Left kidney (tissue), 8 donors: ENCODE results near the gene WNT5B. TPM values are rescaled to one million over a fixed set of nuclear protein-coding genes. Genes with fewer than 3 reads are reported as not detected.

Experiments
- DNase-seq: peaks from one replicate; pipeline ENCODE4 v3.0.0-alpha.2; 2013
- long read RNA-seq, 8 donors: transcript quantifications; one replicate each; lab custom pipeline, GENCODE V29; 2026
- polyA plus RNA-seq: library from polyadenylated mRNA; unstranded; fragments of 120-200 nt; gene quantifications from one replicate; pipeline ENCODE4 v1.2.1, GENCODE V29; 2013; ENCODE audit not compliant: insufficient read length

WNT5B gene
- polyA plus RNA-seq, result 5.5 TPM
- long read RNA-seq, donor 1, result 0 reads
- long read RNA-seq, donor 2, result 0 reads
- long read RNA-seq, donor 3, result 0 reads
- long read RNA-seq, donor 4, result 0 reads
- long read RNA-seq, donor 5, partial matches to known transcripts, result 0 of 1 reads
- long read RNA-seq, donor 5, other reads (novel, unspliced or antisense), result 0 of 1 reads
- long read RNA-seq, donor 6, result 0 reads
- long read RNA-seq, donor 7, partial matches to known transcripts, result 0 of 1 reads
- long read RNA-seq, donor 7, other reads (novel, unspliced or antisense), result 0 of 1 reads
- long read RNA-seq, donor 8, result 0 reads

DNA sequence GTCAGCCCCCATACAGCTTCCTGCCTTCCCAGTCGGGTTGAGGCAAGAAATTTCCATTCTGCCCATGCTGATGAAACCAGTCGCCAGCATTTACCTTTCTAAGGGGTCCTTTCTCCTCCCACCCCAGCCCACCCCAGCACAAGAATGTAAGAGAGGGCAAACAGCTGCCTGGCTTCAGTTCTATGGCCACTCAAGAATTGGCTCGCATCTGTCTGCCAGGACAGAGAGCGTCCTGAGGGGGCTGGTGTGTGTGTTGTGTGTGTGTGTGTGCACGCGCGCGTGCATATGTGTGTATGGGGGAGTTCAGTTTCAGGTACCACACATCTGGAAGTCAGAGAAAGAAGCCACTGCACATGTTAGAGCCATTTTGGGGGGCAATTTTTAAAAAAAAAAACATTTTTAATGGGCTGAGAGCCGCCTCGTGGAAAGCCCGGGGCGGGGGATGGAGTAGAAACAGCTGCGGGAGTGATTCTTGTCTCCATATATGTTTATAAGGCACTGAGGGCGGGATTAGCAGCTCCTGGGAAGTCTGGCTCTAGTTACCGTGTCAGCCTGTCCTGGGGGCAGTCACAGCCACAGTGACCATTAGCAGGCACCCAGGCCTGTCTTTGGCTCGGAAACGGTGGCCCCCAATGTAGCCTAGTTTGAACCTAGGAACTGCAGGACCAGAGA, at the start of gene WNT5B:
TSS of gene WNT5B (plus strand) at position 566 of the 672 bp plus-strand sequence. CDS start 2,124 bp downstream, outside the sequence.
- peak; percentile 26 for DNase-seq

DNA sequence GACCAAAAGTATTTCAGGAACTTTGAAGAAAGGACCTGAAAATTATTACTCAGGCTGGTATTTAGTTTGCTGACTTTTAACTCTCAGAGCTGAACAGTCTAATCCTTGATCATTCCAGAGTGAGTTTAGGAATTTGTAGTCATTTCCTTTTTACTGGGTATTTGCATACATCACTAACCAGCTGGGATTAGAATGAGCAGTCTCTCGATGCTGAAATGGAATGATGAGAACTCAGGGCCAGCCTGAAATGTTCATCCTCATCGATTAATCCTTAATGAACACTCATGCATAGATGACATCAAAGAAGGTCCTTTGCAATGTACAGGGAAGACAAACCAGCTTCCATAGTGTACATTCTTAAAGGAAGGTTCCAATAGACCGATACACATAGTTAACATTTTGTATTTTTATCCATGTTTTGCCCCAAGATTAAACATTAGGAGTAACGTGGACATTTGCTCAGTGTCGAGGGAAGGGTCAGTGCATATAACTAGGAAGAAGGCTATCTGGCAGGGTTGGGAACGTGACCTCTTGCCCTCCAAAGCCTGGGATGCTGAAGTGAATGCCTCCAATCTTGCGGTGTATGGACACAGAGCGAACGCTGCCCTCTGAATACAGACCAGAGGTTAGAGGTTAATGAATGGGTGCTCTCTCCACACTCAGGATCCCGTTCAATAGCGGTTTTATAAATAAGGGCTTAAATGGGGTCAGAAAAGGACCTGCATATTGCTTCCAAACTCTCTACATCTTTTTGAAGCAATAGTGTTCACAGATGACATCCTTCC, 49.2 kb upstream of the WNT5B start:
- no peak for DNase-seq

DNA sequence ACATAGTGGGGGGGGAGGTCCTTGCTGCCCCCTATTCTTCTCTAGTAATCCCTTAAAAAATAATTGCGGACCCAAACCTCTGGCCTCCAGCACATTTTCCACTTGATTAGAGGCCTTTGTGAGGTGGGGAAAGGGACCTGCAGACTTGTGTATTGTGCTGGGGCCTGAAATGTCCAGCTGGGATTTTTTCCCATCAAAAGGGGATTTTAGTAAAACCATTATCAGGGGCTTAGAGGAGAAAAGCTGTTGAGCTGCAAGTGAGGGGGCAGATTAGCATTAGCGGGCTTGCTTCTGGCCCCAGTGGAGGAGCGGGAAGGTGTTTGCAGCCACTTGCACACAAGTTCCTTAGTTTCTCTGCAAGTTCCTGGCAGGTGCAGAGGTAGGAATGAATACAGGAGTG, 48.5 kb upstream of the WNT5B start:
- no peak for DNase-seq

DNA sequence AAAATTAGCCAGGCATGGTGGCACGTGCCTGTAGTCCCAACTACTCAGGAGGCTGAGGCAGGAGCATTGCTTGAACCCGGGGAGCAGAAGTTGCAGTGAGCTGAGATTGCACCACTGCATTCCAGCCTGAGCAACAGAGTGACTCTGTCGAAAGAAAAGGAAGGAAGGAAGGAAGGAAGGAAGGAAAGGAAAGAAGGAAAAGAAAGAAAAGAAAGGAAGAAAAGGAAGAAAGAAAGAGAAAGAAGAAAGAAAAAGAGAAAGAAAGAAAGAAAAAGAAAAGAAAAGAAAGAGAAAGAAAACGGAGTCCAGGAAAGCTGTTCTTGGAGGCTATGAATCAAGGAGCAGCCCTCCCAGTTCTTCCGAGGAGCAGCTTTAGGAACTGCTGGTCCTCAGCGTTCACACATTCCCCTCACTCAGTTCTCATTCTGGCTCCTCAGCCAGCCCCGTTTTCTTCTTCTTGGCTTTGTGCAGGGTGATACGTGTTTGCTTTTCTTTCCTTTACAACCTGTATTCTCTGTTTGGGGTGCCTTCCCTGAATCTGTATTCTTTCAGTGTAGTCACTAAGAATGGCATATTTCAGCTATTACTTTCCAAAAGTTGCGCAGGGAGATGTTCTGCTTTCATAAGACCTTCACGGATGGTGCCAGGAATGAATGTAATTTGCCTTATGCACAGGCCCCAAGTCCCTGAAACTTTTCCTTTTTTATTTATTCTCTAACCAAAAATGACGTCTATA, 46.9 kb upstream of the WNT5B start:
- no peak for DNase-seq

DNA sequence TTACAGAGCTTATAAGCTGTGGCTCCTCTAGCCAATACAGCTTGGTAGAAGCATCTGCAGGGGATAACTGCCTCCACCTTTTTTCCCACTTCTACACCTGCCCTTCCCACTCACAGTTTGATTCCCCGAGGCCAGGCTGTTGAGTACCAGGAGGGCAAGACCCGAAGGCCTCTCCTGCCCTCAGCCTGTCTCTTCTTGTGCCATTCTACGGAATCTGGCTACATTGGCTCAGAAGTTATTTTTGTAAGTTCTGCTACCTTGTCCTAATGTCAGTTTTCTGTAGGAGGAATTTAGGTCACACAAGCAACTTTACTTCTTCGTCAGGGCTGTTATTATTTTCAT, 46.4 kb upstream of the WNT5B start:
- DNase-seq, result no peak

DNA sequence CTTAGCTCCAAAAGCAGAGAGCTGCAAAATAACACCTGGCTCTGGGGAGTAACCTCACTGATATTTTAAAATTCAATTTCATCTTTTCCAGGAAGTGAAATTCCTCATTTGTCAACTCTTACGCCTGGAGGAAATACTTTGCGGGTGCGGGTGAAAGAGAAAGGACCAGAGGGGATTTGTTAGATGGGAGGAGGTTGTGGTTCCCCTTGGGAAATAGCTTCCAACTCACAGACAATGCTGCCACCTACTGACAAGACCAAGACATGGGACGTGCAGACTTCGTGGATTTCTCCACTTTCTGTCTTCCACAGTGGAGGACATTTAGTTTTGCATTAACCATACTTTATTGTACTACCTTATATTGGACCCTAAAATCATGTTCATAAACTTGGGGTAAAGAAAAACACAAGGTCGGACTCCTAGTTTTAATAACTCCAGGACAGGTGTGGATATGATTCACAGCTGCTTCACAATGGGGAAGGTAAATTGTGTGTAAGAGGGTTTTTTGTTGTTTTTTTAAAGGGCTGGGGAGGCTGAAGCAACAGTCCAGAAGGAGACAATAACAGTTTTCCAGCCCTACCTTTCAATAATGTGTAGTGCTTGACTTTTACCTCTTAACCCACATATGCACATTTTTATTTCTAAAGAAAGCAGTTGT, 45.5 kb upstream of the WNT5B start:
- DNase-seq, result peak; percentile 80

DNA sequence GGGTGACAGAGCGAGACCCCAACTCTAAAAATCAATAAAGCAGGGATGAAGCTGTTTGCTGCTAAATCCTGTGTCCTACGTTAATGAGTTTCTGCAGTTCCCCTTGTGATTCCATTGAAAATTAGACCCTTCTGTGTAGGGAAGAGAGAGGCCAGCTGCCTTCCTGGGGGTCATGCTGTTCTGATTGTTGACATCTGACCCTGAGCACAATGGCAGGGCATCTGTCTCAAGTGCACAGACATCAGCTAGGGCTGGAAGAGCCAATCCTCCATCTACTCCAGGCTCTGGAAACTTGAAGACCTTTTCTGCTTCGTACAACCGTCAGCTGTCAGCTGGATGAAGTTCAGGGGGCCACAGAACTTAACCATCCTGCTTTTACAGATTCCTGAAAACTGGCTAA, 44.7 kb upstream of the WNT5B start:
- no peak for DNase-seq

DNA sequence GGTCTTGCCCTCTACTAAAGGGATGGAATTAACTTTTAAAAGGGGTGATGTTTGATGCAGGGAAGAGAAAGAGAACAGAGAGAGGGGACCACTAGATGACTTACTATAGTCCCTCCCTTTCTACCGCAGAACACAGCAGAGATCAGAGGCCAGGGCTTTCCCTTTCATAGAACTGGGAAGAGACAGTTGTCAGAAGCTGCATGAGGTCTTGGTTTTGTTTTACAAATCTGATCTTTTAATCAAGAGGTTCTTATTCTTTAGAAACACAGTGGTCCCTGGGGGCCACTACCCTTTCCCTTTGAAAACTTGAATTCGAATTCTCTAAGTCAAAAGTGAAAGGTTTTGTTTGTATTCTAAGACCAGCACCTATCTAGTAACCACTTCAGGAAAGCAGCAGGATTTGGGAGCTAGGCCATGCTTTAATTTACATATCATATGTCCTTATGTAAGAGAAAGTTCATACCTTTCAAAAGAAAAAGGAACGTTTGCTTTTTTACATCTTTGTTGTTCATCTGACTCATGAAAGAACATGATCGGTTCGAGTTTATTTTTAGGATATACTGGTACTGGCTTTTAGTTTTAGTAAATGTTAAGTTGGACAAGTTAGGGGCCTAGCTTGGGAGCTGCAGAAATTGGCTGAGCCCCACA, 41.0 kb upstream of the WNT5B start:
- DNase-seq, result no peak

DNA sequence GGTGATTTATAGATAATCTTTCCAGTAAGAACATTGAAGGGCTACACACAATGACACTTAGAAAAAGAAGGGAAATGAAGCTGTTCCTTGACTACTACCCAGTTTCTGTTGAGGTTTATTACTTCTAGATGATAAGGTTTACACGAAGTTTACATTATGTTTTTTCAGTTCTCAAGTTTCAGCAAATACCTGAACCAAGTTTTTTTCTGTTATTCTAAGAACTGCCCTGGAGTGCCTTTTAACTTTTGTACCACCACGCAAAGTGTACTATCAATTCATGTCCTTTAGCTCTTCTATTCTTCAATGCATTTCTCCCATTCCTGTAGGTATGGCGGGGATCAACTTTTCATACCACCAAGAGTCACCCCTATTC, 40.5 kb upstream of the WNT5B start:
- no peak for DNase-seq

DNA sequence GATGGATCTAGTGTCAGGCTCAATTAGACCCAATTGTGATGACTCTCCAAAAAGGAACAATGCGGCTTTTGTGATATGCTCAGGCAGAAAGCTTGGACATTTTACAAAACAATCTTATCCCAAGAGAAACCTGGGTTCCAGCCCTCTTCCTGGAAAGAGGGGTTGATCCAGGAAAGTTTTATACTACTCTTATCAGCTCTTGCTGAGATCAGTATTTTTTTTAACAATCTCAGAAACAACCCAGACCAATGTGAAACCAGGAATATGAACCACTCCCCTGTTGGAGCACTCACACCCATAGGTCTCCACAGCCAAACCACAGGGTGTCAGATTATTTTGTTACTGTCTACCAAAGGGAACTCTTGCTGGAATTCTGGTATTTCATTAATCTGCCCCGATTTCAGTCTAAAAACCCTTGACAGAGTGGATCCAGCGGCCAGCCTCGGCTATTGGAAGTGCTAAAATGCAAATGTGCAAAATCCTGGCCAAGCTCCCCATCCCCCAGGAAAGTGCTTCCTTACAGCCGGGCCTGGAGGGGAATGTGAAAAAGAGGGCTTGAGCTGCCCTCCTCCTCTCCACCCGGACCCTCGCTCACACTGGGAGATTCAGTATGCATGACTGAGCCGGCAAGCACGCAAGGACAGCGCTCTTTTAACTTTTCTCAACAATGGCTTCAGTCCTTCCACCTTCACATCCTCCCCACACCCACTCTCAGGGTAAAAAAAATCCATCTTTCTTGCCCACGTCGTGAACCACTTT, 38.6 kb upstream of the WNT5B start:
- no peak for DNase-seq

DNA sequence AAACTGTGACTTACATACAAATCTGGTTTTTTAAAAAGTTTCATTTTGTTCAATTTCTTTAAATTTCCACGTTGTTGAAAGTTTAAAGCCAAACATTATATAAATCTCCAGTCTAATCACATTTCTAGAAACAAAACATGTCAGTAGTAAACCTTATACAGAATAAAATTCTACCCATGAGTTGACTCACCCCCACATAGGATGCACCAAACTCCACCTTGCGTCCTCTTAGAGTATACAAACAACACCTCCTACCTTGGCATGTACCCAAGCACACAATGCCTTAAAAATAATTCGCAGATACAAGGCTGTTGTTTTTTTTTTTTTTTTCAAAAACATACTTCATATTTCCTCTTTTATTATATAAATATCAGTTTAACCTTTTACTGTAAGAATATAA, 38.0 kb upstream of the WNT5B start:
- DNase-seq, result no peak

DNA sequence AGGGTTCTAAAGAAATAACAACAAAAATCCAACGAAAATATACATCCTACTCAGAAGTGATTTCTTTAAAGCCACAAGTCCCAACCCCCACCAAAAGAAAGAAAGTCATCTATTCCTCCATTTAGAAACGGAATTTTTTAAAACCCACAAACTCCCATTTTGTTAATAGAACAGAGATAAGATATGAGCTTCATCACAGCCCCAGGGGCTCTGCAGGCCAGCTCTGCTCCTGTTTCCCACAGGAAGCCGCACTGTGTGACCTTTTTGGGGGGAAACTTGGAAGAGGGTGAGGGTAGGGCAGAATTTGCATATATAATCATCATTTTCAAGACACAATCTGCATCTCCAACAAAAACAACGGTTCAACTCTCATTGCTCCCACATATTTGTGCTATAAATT, 37.5 kb upstream of the WNT5B start:
- DNase-seq, result no peak

DNA sequence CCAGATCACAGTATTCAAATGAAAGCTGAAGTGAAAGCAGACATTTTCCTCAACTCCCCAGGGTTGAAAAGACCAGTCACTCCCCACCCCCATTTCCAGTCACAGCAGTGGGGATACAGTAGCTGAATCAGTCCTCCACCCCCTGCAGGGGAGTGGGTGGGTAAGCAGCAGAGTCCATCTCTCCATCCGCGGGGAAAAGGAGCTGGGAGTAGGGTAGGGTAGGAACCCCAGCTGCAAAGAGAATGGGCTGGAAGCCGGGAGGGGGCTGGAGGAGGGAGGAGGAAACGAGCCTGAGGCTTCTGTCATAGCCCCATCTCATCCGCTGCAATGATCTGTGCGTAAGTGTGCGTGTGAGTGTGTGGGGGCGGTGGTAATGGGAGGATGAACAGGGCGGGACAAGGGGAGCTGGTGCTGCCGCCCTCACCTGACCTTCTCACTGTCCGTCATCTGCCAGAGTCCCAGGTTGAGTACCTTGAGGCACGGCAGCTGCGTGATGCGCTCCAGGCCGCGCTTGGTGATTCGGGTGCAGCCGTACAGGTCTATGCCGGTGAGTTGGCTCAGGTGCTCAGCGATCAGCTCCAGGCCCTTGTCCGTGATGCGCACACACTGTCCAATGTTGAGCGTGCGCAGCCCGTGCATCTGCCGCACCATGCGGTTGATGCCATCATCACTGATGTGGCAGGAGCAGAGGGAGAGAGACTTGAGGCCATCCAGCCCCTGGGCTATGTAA, 36.4 kb upstream of the WNT5B start:
- DNase-seq, result no peak

DNA sequence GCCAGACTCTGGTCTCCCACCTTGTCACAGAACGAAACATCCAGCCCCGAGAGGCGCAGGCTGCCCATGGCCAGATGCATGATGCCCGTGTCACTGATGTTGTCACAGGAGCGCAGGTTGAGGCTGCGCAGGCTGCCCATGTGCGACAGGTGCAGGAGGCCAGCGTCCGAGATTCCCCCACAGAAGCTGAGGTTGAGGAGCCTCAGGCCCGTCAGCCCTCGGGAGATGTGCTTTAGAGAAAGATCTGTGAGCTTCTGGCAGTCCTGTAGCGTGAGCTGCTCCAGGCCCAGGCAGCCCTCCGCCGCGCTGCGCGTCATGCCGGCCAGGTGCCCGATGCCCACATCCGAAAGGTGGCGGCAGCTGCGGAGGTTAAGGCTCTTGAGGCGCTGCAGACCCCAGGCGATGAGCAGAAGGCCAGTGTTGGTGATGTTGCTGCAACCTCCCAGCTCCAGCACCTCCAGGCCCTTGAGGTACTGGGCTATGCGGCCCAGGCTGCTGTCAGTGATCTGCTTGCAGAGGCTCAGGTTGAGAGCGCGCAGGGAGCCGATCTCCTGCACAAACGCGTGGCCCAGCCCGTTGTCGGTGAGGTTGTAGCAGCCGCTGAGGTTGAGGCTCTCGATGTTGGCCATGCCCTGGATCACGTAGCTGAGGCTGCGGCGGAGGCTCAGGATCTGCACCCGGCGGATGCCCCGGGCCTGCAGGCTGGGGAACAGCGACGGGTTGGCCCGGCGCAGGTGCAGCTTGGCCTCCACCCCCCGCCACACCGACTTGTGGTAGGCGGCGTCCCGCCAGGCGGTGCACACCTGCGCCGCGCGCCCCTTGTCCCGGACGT, 35.6 kb upstream of the WNT5B start:
- no peak for DNase-seq

DNA sequence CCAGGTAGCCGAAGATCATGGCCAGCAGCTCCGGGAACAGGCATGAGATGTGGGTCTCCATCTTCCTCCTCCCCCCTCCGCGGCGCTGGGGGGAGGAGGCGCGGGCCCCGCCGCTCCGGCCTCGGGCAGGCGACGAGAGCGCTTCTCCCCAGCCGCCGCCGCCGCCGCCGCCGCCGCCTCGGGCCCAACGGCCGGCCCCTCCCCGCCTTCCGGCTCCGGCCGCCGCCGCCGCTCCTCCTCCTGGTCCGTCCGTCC, 35.1 kb upstream of the WNT5B start:
- DNase-seq, result no peak

DNA sequence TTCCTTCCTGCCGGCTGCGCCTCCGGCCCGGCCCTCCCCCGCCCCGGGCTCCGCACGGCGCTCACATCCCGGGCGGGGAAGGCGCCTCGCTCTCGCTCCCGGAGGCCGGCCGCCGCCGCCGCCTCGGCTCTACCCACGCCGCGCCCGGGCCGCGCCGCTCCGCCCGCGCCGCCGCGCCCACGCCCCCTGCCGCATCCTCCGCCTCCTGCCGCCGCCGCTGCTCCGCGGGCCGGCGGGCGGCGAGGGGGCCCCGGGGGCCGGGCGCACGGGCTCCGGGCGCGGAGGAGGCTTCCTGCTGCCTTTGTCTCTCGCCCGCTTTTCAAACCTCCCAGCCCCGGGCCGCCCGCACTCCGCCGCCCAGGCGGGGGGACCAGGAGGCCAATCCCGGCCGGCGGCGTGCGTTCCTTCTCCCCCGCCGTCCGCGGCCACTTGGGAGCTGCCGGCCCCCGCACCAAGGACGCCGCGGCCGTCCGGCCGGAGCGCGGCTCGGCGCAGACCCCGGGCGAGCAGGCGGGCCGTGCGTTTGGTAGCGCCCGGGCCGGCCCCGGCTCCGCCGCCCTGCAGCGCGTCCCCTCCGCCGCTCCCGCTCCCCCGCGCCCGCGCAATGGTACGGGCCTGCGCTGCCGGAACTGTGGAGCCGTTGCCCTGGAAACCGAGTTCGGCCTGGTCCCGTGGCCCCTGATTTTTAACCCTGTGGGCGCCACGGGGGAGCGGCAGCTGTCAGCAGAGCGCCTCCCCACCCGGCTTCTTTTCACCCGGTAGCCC, 34.6 kb upstream of the WNT5B start, which contains the start of gene FBXL14:
TSS of gene FBXL14 (minus strand) at position 321 of the 765 bp plus-strand sequence. CDS start 515 bp downstream, outside the sequence.
- DNase-seq, result peak; percentile 89

DNA sequence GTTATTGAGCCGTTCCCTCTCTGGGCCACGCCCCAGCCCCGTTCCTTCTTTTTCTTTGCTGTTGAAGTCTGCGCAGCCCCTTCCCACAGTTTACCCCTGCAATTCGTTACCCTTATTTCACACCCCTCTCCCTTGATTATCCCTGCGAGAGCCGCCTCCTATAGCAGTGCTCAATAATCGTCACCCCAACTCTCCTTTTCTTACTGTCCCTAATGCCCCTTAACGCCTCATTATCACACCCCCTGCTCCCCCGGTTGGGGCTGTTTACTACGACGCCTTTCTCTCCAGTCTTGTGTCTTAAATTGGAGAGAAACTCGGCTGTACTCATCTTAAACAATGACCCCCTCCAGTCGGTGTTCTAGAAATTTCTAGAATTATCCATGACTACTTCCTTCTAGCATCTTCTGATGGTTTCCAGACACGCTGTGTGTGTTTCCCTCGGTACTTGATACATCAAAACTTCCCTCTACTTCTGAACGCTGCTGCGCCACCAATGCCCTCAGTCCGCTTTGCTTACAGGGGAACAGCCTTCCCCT, 33.9 kb upstream of the WNT5B start:
- no peak for DNase-seq

DNA sequence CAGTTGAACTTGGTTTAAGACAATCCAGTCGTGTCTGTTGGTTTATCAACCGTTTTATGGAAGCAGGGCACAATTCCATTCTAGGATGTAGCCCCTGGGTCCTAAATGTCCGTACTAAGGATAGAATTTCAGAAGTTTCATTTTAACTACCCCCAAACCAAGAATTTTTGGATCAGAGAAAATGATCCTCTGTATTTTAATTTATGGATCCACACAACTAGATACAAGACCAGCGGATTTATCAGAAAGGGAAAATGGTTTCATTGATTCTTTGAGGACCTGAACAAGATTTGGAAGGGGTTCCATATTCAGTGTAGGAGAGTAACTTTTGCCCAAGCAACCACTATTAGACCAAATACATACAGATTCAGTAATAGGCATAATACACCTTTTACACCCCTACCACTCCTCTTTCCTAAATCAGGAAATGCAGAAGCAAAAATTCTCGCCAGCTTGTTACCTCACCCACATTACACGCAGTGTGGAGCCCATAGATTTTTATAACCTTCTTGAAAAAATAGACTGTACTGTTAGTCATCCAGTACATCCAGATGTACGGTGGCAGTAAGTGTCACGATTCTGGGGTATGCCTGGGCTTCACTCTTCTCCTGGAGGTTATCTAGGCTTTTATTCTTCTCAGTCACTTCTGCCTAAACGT, 33.2 kb upstream of the WNT5B start:
- DNase-seq, result no peak
